Stimulated activated CD8-positive, alpha-beta memory T cell treated with anti-CD3 and anti-CD28 coated beads, Interleukin-15, amount 100 ng/mL, for 4 hours (primary cell): ENCODE data around the gene APOA1.
A peak's percentile ranks its signal among the peaks of the same experiment; 100 is the strongest.

Experiments used
- DNase-seq, 2 donors: peaks; one replicate each; pipeline ENCODE4 v3.0.0-alpha.2; 2020; ENCODE audit warnings: low read depth in 2 of 2

APOA1 gene

GRCh38 chr11:116788975-116789374 is 48.4 kb downstream of the APOA1 start:
- no peak for DNase-seq

- DNase-seq, result no peak
These were observed 48.9 kb downstream of the APOA1 start for GRCh38 chr11:116788534-116788933.

DNA sequence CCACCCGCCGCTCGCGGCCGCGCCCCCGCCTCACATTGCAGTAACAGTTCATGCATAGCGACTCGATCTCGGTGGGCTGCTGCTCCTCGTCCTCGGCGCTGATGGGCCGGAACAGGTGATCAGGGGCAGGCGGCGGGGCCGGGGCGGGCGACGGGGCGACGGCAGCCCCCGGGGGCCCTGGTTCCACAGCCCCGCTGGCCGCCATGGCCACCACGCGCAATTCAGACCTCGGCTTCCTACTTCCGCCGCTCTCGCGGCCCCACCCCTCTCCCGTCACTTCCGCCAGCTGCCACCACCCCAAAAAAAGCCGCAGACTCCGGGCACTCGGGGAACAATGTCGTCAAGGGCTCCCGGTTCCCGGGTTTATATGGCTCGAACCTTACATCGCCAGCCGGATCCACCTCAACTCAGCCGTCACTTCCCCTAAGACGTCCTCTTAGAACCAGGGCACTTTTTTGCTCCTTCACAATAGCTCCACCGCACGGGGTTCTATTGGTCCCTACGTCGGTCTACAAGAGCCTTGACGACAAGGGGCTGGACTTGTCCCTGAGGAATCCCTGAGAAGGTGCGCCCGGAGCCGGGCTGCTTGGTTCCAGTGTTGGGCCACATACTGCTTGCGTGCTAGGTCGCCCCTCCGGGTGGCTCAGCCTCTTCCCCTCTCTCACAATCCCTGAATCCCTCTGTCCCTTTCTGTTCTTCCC is 49.5 kb downstream of the APOA1 start, which contains the start of gene ZPR1:
TSS of gene ZPR1 (minus strand) at position 238 of the 701 bp plus-strand sequence. CDS start at position 205, 33 bp downstream.
- peak; percentile 71 for DNase-seq

DNA sequence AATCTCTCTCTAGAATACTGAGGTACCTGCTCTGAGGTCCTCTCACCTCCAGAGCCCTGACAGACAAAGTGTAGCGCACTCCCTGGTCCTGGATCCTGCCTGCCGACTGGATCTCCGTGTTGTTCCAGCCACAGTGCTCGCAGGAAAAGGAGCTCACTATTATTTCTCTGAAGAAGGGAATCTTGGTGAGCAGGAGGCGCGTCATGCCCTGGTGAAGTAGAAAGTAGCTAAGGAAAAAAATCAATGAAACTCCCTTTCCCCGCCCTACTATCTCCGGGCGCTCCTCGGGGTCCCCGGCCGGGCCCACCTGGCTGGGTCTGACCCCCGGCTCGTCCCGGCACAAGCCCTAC is 50.0 kb downstream of the APOA1 start:
- DNase-seq, result no peak

DNA sequence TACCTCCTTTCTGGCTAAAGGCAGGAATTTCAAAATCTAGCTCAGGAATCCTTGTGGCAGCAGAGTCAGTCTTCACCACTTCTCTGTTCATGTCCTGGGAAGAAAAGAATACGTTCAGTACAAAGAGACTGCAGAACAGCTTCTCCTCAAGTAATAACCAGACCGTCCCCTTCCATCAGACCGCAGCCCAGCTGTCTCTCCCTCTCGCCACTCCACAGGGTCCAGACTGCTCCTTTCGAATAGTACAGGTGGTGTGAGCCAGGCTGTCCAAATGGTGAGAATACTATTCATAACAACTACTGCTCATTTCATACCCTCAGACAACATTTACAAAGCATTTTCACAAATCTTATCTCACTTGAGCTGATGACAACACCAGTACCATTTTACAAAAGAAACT is 50.5 kb downstream of the APOA1 start:
- DNase-seq, result no peak

- DNase-seq, result no peak
These were observed 51.1 kb downstream of the APOA1 start for GRCh38 chr11:116786326-116786725.
